PC-3 (cell line): ENCODE measurements around the gene SP100. TPM values are rescaled to one million over a fixed set of nuclear protein-coding genes. Genes with fewer than 3 reads are reported as not detected.

Experiments
- ATAC-seq: fragments of 200-7000 bp; cut with Tn5 transposase; 2 replicates; pipeline ENCODE4 v1.9.1; 2020; ENCODE audit warnings: mild to moderate bottlenecking, moderate library complexity
- BruUV-seq: library from RNA; stranded (reverse); fragments of 400-500 nt; replicated peaks from 2 replicates; lab custom pipeline; 2021; lab: Mats Ljungman, UMichigan
- CTCF ChIA-PET: fragments of 300-600 bp; sonication (Branson Sonifier 250); formaldehyde crosslinking; loops from one replicate; lab custom pipeline; 2022; ENCODE audit warnings: antibody characterized with exemption; lab: Charles Lee
- POLR2A ChIA-PET: fragments of 300-600 bp; sonication (Branson Sonifier 250); formaldehyde crosslinking; loops from one replicate; lab custom pipeline; 2022; ENCODE audit warnings: antibody characterized with exemption; ENCODE audit not compliant: unreplicated experiment; lab: Charles Lee
- DNase-seq: peaks from one replicate; pipeline ENCODE4 v3.0.0-alpha.2; 2015
- H2AFZ ChIP-seq: fragments of 300-600 bp; sonication (generic); 2 replicates; pipeline ENCODE4 v1.6.0; 2016; ENCODE audit warnings: antibody characterized with exemption, low read length
- H3F3A ChIP-seq: fragments of 300-600 bp; sonication (generic); one replicate; pipeline ENCODE4 v1.6.0; 2017; ENCODE audit warnings: antibody characterized with exemption, low read length, control low read depth, mild to moderate bottlenecking; ENCODE audit not compliant: unreplicated experiment
- H3K27ac ChIP-seq: fragments of 300-600 bp; sonication (generic); 2 replicates; pipeline ENCODE4 v1.5.1; 2016; ENCODE audit warnings: mild to moderate bottlenecking, low read length
- H3K27me3 ChIP-seq: fragments of 300-600 bp; sonication (generic); 2 replicates; pipeline ENCODE4 v1.6.1; 2016; ENCODE audit warnings: low read length, mixed read lengths
- H3K36me3 ChIP-seq: fragments of 300-600 bp; sonication (generic); 2 replicates; pipeline ENCODE4 v1.6.1; 2016; ENCODE audit warnings: low read depth, mixed run types, low read length, mixed read lengths
- H3K4me1 ChIP-seq: fragments of 300-600 bp; sonication (generic); 2 replicates; pipeline ENCODE4 v1.5.1; 2016; ENCODE audit warnings: low read length; ENCODE audit not compliant: insufficient read depth
- H3K4me2 ChIP-seq: fragments of 300-600 bp; sonication (generic); 2 replicates; pipeline ENCODE4 v1.6.0; 2016; ENCODE audit warnings: low read length
- H3K4me3 ChIP-seq: fragments of 300-600 bp; sonication (generic); 2 replicates; pipeline ENCODE4 v1.5.1; 2016; ENCODE audit warnings: mild to moderate bottlenecking, low read length, mixed read lengths
- H3K79me2 ChIP-seq: fragments of 300-600 bp; sonication (generic); 2 replicates; pipeline ENCODE4 v1.6.1; 2017; ENCODE audit warnings: low read length, mixed read lengths
- H3K9ac ChIP-seq: fragments of 300-600 bp; sonication (generic); 2 replicates; pipeline ENCODE4 v1.6.0; 2016; ENCODE audit warnings: mild to moderate bottlenecking, low read length
- H3K9me2 ChIP-seq: fragments of 300-600 bp; sonication (generic); replicated peaks from 2 replicates; pipeline ENCODE4 v1.6.1; 2016; ENCODE audit warnings: mixed run types, low read length, mixed read lengths
- H3K9me3 ChIP-seq: fragments of 300-600 bp; sonication (generic); 2 replicates; pipeline ENCODE4 v1.6.1; 2016; ENCODE audit warnings: low read length, mixed read lengths
- H4K20me1 ChIP-seq: fragments of 300-600 bp; sonication (generic); 2 replicates; pipeline ENCODE4 v1.6.1; 2016; ENCODE audit warnings: low read length, mixed read lengths
- EZH2 ChIP-seq: fragments of 300-600 bp; sonication (generic); IDR thresholded peaks from one replicate; pipeline ENCODE4 v1.6.1; 2017; ENCODE audit warnings: antibody characterized with exemption, mild to moderate bottlenecking, low read length; ENCODE audit not compliant: unreplicated experiment
- EZH2phosphoT487 ChIP-seq: fragments of 300-600 bp; sonication (generic); IDR thresholded peaks from 2 replicates; pipeline ENCODE4 v1.6.1; 2018; ENCODE audit warnings: mild to moderate bottlenecking, antibody characterized with exemption, low read length, borderline replicate concordance
- intact Hi-C: fragments of 100-400 bp; cut with micrococcal nuclease; formaldehyde crosslinking; loops from 2 replicates; pipeline ENCODE4 v1.9.0; 2023
- total RNA-seq: library from RNA; depleted of rRNA; stranded (reverse); fragments of >200 nt; gene quantifications from 2 replicates; pipeline ENCODE4 v1.2.3, GENCODE V29; 2014
- TF ChIP-seq, protein P1 (sequence below): fragments of 300-600 bp; sonication (generic); conservative IDR thresholded peaks from 2 replicates; pipeline ENCODE4 v1.5.1; 2017; ENCODE audit warnings: antibody characterized with exemption, low read depth, mild to moderate bottlenecking, low read length

SP100 gene
- total RNA-seq, 1 experiment from 2014 or later, result 49.8 TPM

DNA sequence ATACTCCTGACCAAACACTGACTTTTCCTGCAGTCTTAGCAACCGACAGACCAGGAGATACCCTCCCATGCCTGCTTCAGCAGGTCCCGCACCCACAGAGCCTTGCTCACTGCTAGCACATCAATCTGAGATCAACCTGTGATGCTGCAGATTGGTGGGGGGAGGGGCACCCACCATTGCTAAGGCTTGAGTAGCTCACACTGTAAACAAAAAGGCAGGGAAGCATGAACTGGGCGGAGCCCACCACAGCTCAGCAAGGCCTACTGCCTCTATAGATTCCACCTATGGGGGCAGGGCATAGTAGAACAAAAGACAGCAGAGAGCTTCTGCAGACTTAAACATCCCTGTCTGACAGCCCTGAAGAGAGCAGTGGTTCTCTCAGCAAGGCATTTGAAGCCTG lies 109.7 kb downstream of the SP100 start:
- no peak overlapping the region for H3K4me3 ChIP-seq
- H3K4me1 ChIP-seq, result no peaks in the 10 kb centered on the region
- TF ChIP-seq, protein P1, sequence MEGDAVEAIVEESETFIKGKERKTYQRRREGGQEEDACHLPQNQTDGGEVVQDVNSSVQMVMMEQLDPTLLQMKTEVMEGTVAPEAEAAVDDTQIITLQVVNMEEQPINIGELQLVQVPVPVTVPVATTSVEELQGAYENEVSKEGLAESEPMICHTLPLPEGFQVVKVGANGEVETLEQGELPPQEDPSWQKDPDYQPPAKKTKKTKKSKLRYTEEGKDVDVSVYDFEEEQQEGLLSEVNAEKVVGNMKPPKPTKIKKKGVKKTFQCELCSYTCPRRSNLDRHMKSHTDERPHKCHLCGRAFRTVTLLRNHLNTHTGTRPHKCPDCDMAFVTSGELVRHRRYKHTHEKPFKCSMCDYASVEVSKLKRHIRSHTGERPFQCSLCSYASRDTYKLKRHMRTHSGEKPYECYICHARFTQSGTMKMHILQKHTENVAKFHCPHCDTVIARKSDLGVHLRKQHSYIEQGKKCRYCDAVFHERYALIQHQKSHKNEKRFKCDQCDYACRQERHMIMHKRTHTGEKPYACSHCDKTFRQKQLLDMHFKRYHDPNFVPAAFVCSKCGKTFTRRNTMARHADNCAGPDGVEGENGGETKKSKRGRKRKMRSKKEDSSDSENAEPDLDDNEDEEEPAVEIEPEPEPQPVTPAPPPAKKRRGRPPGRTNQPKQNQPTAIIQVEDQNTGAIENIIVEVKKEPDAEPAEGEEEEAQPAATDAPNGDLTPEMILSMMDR, result no peak
- TF ChIP-seq EZH2, result no peak
- TF ChIP-seq EZH2phosphoT487, result no peak
- intact Hi-C loops, result no loop called here
- no peak overlapping the region for H3K9ac ChIP-seq
- no peak overlapping the region for H3K4me2 ChIP-seq
- no peaks in the 10 kb centered on the region for H3K27me3 ChIP-seq
- H3K27ac ChIP-seq, result no peak overlapping the region
- no peaks in the 10 kb centered on the region for H4K20me1 ChIP-seq
- no peak for ATAC-seq
- no peaks in the 10 kb centered on the region for H3K9me2 ChIP-seq
- CTCF ChIA-PET, result no interaction called here
- peaks cover 22% of the 10 kb centered on the region for H3K9me3 ChIP-seq
- H3K36me3 ChIP-seq, result peaks cover 17% of the 10 kb centered on the region
- POLR2A ChIA-PET, result no interaction called here
- H3F3A ChIP-seq, result peaks cover 5% of the 10 kb centered on the region
- BruUV-seq, result no TSS peak
- no peaks in the 10 kb centered on the region for H3K79me2 ChIP-seq
- DNase-seq, result no peak
- no peak overlapping the region for H2AFZ ChIP-seq

DNA sequence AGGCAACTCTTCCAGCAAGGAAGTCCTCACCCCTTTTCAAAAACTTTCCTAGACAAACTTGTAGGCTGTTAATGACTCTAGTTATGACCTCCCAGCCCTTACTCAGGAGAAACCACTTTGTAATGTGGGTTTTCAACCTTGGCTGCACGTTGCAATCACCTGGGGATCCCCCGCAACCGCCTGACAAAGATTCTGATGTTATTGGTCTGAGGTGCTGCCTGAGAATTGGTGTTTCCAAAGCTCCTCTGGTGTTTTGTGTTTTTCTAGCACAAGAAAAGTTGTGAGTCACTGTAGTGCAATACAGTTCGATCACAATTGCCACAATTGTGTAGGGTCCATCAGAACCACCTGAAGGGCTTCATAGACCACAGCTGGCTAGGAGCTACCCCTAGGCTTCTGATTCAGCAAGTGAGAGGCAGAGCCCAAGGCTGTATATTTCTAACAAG lies 121.6 kb downstream of the SP100 start:
- ChIA-PET POLR2A (no interaction called here), CTCF (no interaction called here)
- no peaks in the 10 kb centered on the region for H4K20me1 ChIP-seq
- no peaks in the 10 kb centered on the region for H3K9me2 ChIP-seq
- no peaks in the 10 kb centered on the region for H3K27me3 ChIP-seq
- ATAC-seq (no peak), DNase-seq (no peak)
- H3K27ac ChIP-seq, result no peak overlapping the region
- H3K4me3 ChIP-seq, result no peak overlapping the region
- no peaks in the 10 kb centered on the region for H3K9me3 ChIP-seq
- H3K4me2 ChIP-seq, result no peak overlapping the region
- no peak overlapping the region for H3K9ac ChIP-seq
- H3F3A ChIP-seq, result no peaks in the 10 kb centered on the region
- BruUV-seq, result no TSS peak
- H3K79me2 ChIP-seq, result no peaks in the 10 kb centered on the region
- no peaks in the 10 kb centered on the region for H3K36me3 ChIP-seq
- TF ChIP-seq EZH2 (no peak), EZH2phosphoT487 (no peak)
- TF ChIP-seq, protein P1, result no peak
- intact Hi-C loops, result no loop called here
- H2AFZ ChIP-seq, result no peak overlapping the region
- H3K4me1 ChIP-seq, result peaks cover 10% of the 10 kb centered on the region; the same call in 1 of the 2 replicates

DNA sequence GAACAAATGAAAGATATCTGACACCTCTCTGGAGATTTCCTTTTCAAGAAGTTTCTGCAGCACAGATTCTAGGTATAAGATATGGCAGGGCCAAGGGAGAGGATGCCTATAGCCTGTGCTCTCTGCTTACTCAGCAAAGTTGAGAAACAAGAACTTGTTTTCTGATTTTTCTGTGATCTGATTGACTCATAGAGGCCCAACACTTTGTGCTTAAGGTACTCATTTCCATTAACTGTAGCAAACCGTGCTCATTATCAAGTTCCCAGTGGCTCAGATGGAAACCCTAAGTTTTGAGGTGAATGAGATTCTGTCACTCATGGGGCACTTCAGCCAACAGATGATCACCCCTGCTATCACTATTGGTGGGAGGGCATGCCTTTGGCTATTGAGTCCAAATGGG lies 124.3 kb downstream of the SP100 start:
- H3K27ac ChIP-seq, result no peak overlapping the region
- H3K4me3 ChIP-seq, result no peak overlapping the region
- H3K4me1 ChIP-seq, result peaks cover 10% of the 10 kb centered on the region; the same call in 1 of the 2 replicates
- TF ChIP-seq, protein P1, result no peak
- TF ChIP-seq EZH2phosphoT487 (no peak), EZH2 (no peak)
- no peaks in the 10 kb centered on the region for H3K27me3 ChIP-seq
- ChIA-PET CTCF (no interaction called here), POLR2A (no interaction called here)
- no peaks in the 10 kb centered on the region for H3K9me3 ChIP-seq
- no peaks in the 10 kb centered on the region for H3F3A ChIP-seq
- no peak overlapping the region for H3K9ac ChIP-seq
- no peaks in the 10 kb centered on the region for H3K79me2 ChIP-seq
- no peak overlapping the region for H2AFZ ChIP-seq
- DNase-seq, result no peak
- no peak for ATAC-seq
- H3K4me2 ChIP-seq, result no peak overlapping the region
- H3K9me2 ChIP-seq, result no peaks in the 10 kb centered on the region
- no peaks in the 10 kb centered on the region for H4K20me1 ChIP-seq
- intact Hi-C loops, result no loop called here
- BruUV-seq, result no TSS peak
- no peaks in the 10 kb centered on the region for H3K36me3 ChIP-seq
